Skin epidermis (tissue), 12 donors: ENCODE data around the gene ZNF526.
"Not testable (repeated sequence)": the region's sequence is repeated elsewhere in the genome, so short reads cannot be mapped to it uniquely, and the experiment has no call there.

Source experiments
- H3K27ac ChIP-seq, 21 experiments: fragments of 200-600 bp; sonication (generic) in 11 of 21; one replicate each; pipeline ENCODE4 v1.5.0; 2020; ENCODE audit warnings: mild to moderate bottlenecking in 3 of 21, inconsistent platforms in 2 of 21, moderate library complexity in 2 of 21
- H3K4me3 ChIP-seq, 7 experiments: fragments of 200-600 bp; sonication (generic) in 2 of 7; one replicate each; pipeline ENCODE4 v1.5.0; 2020; ENCODE audit warnings: inconsistent platforms in 2 of 7, mild to moderate bottlenecking in 2 of 7, moderate library complexity in 1 of 7

Gene ZNF526

DNA sequence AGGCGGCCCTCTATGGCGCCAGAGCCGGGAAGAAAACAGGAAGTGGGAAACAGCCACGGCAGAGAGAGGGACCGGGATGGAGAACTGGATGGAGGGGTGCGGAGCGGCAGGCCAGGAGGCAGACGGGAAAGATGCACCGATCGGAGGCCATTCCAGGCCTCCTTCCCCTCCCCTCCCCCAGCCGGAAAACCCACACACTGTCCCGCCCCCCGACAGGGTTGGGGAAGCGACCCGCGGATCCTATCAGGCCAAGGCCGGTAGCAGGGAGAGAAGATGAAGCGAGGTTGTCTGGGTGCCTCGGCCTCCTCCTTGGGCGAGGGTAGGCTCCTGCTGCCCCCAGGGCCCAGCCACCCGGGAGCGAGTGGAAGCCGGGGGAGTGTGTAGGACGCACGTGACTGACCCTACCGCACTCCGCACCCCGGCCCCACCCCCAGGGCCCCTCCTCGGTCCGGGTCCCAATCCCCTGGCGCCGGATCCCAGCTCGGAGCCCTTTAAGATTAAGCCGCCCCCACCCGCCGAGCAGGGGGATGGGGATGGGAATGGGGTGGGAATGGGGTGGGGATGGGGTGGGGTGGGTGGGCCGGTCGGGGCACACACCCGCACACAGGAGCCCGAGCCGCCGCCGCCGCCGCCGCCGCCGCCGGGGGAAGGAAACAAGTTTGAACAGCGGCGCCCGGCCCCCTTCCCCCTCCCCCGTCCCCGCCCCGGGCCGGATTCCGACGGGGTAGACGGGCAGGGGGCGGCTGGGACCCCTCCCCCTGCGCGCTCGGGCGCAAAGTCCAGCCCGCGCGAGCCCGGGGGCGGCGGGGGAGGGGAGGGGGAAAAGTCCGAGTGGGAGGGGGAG lies 33.4 kb downstream of the ZNF526 start:
- Histone ChIP-seq H3K4me3 (peak overlapping the region; percentile 76 to 100 (median 94)), H3K27ac (peak overlapping the region; percentile 88 to 100 (median 98))

DNA sequence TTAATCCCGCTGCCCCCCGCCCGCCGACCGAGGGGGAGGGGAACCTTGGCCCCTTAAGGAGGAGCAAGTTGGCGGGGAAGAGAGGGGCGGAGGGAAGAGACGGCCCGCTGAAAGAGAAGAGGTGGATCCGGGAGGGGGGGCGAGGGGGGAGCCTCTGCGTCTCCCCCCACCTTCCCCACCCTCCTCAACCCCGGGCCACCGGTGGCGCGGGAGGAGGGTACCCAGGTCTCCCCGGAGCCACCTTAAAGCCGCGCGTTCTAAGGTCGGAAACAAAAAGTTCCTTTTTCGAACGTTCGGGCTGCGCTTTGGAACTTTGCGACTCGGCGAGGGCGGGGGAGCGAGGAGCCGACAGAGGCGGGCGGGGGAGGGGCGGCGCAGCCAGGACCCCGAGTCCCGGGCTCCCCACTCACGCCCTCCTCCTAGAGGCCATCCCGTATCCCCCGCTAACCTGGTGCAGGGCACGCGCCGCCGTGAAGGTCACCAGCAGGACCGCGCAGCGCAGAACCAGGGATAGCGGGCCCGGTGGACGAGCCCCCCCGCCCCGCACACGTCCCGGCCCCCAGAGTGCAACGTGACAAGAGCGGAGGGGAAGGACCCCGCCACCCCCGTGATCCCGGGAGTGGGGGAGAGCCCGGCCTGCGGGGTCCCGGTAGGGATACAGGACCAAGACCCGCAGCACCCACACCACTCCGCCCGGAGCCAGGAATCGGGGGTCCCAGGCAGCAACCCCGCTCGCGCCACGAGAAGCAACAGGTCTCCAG lies 34.2 kb downstream of the ZNF526 start:
- Histone ChIP-seq H3K27ac (peak overlapping the region; percentile 88 to 100 (median 98)), H3K4me3 (peak overlapping the region; percentile 76 to 100 (median 94))

GRCh38 chr19:42254850-42255765 lies 35.0 kb downstream of the ZNF526 start, which contains the start of gene ERF:
TSS of gene ERF (minus strand) at chr19:42255128. CDS start at chr19:42254999, 129 bp downstream.
- Histone ChIP-seq H3K27ac (peak within 1 kb of the TSS; percentile 88 to 100 (median 98)), H3K4me3 (peak within 1 kb of the TSS; percentile 76 to 100 (median 94))

GRCh38 chr19:42255766-42256745 lies 35.9 kb downstream of the ZNF526 start:
- Histone ChIP-seq H3K4me3 (peak overlapping the region; percentile 76 to 100 (median 94)), H3K27ac (peak overlapping the region in 20 of 21 experiments; percentile 29 to 100 (median 98))

DNA sequence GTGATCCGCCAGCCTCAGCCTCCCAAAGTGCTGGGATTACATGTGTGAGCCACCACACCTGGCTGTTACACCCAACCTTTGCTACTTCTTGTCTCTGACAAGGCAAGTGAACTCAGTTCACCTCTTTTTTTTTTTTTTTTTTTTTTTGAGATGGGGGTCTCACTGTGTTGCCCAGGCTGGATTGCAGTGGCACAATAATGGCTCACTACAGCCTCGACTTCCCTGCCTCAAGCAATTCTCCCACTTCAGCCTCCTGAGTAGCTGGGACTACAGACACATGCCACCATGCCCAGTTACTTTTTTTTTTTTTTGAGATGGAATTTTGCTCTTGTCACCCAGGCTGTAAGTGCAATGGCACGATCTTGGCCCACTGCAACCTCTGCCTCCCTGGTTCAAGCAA lies 37.7 kb downstream of the ZNF526 start:
- H3K4me3 ChIP-seq, H3K27ac ChIP-seq: not testable (repeated sequence)

GRCh38 chr19:42261763-42262162 lies 41.7 kb downstream of the ZNF526 start:
- Histone ChIP-seq H3K4me3 (no peak overlapping the region), H3K27ac (no peak overlapping the region)

DNA sequence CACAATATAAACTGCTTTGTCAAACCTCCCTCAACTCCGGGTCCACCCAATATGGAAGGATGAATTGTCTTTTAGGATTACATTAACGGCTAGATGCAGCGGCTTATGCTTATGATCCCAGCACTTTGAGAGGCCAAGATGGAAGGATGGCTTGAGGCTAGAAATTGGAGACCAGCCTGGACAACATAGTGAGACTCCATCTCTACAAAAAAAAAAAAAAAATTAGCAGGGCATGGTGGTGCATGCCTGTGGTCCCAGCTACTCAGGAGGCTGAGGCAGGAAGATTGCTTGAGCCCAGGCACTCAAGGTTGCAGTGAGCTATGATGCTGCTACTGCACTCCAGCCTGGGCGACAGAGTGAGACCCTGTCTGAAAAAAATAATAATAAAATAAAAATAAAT lies 46.0 kb downstream of the ZNF526 start:
- H3K27ac ChIP-seq, H3K4me3 ChIP-seq: not testable (repeated sequence)

- H3K27ac ChIP-seq = peak overlapping the region in 3 of 21 experiments; percentile 58 to 99 (median 92)
- not testable (repeated sequence) for H3K4me3 ChIP-seq
These were observed 47.0 kb downstream of the ZNF526 start for GRCh38 chr19:42266928-42267603.

DNA sequence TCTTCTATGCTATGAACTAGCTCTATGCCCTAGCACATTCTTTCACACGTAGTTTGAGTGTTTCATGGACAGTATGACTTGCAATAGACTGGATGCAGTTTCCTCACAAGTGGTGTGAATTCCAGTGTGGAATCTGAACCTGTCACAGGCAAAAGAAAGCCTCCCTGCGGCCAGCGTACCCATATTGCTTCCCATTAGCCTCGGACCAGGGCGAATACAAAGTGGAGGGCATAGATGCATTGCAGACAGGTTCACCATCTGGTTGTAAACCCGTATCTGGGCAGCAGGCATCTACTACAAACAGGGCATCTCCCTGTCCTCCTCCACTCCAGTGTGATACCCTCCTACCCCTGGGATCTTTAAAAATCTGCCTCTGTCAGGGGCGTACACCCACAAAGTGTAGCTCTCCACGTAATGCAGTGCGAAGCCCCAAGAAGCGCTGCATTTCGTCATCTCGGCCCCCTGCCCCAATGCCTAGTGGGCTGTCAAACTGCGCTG lies 47.6 kb downstream of the ZNF526 start:
- peak overlapping the region; percentile 44 to 71 (median 56) for H3K4me3 ChIP-seq
- peak overlapping the region in 20 of 21 experiments; percentile 8 to 100 (median 97) for H3K27ac ChIP-seq

DNA sequence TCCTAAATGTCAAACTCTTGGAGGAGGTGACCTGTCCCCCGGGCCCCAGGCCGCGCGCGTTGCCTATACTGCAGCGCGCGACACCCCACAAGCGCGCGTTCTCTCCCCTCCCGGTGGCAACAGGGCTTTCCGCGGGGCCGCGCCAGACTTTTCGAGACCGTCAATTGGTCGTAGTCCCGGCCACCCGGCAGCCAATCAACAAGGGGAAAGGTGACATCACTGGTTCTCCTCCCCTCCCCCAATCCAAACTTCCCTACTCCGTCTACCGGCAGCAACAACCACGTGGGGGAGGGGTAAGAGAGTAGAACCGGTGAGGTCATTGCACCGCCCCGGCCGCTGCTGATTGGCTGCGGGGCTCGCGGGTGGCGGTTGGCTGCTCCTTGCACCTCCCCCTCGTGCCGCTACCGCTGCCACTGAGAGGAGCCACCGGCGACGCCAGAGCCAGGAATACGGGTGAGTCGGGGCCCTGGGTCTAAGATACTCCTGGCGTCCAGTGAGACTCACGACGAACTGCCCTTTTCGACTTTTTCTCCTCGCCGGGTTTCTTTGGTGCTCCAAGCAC lies 48.1 kb downstream of the ZNF526 start:
- H3K27ac ChIP-seq = peak overlapping the region; percentile 84 to 100 (median 97)
- peak overlapping the region; percentile 44 to 71 (median 56) for H3K4me3 ChIP-seq

GRCh38 chr19:42268704-42269477 lies 48.8 kb downstream of the ZNF526 start, which contains the start of gene CIC:
TSS of gene CIC (plus strand) at chr19:42269252. CDS start at chr19:42271784, 2,532 bp downstream.
- peak within 1 kb of the TSS; percentile 51 to 76 (median 62) for H3K4me3 ChIP-seq

DNA sequence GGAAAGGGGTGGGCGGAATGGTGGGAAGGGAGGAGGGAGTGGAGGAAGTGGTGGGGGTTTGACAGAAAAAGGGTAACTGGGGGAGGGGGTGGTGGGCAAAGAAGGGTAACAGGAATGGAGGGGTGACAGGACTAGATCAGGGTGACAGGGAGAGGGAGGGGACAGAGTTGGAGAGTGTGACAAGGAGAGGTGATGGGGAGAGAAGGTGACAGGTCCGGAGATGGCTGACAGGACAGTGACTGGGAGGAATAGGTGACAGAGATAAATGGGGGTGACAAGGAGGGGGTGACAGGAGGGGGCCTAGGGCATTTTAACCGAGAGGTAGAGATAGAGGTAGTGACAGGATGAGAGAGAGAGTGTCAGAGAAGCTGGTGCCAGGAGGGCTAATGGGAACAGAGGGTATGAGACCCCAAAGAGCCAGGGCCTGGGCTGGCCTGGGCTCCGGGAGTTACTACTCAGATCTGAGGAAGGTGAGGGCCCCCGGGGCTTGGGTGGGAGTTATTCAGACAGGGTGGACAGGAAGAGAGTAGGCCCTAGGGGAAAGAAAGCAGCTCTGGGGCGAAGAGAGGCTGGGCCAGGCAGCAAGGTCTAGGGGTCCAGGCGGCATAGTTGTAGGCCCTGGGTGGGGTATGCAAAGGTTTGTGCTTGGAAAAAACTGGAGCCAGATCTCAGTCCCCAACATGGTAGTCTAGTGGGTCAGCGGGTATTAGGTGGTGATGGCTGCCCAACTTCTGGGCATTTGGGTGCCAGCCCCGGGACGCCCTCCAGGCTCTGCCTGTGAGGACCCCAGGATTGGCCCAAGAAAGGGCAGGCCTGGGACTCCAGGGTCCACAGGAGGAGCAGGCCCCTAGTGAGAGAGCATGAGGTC lies 49.6 kb downstream of the ZNF526 start:
- Histone ChIP-seq H3K27ac (peak overlapping the region; percentile 74 to 98 (median 94)), H3K4me3 (peak overlapping the region; percentile 51 to 76 (median 57))

More at GRCh38 chr19:42268704-42269477, 48.8 kb downstream of the ZNF526 start, which contains the start of gene CIC:
- peak within 1 kb of the TSS; percentile 90 to 100 (median 97) for H3K27ac ChIP-seq

DNA sequence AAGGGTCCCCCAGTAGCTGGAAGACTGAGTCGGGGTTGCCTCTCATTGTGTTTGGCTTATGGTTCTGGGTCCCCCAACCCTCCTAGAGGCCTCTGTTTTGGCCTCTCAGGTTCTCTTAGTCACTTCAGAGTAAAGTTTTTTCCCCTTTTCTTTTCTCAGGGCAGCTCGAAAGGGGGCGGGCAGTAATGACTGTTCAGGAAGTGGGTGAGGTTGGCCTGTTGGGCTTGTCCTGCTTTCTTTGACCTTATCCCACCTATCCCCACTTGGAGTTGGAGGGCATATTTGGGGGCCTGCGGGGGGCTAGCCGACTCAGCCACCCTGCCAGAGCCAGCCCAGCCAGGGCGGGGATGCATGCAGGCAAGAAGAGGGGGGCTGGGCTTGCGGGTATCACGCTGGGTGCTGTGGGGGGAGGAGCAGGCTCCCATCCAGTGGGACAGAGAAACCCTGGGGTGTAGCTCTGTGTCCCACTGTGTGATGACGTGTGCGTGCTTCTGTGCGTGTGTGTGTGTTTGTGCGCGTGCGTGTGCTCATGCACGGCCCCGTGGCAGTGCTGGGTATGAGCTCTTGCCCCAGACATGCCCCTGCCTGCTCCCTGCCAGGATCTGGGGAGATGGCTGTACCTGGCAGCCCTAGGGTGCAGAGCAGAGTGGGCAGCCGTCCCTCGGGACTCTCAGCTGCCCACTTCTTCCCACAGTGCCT lies 50.4 kb downstream of the ZNF526 start:
- Histone ChIP-seq H3K4me3 (peak overlapping the region; percentile 51 to 76 (median 57)), H3K27ac (peak overlapping the region; percentile 74 to 98 (median 94))

- peak overlapping the region; percentile 51 to 76 (median 57) for H3K4me3 ChIP-seq
- peak overlapping the region in 20 of 21 experiments; percentile 83 to 98 (median 94) for H3K27ac ChIP-seq
These were observed 50.9 kb downstream of the ZNF526 start for GRCh38 chr19:42271045-42271419.
